Stimulated activated naive CD4-positive, alpha-beta T cell treated with Interleukin-2 at 50 U/mL for 16 hours (primary cell): Measurements from ENCODE around the gene CXCL17.

ENCODE experiments used
- DNase-seq: peaks from one replicate; lab custom pipeline; 2025; lab: John Stamatoyannopoulos, UW

The CXCL17 gene

DNA sequence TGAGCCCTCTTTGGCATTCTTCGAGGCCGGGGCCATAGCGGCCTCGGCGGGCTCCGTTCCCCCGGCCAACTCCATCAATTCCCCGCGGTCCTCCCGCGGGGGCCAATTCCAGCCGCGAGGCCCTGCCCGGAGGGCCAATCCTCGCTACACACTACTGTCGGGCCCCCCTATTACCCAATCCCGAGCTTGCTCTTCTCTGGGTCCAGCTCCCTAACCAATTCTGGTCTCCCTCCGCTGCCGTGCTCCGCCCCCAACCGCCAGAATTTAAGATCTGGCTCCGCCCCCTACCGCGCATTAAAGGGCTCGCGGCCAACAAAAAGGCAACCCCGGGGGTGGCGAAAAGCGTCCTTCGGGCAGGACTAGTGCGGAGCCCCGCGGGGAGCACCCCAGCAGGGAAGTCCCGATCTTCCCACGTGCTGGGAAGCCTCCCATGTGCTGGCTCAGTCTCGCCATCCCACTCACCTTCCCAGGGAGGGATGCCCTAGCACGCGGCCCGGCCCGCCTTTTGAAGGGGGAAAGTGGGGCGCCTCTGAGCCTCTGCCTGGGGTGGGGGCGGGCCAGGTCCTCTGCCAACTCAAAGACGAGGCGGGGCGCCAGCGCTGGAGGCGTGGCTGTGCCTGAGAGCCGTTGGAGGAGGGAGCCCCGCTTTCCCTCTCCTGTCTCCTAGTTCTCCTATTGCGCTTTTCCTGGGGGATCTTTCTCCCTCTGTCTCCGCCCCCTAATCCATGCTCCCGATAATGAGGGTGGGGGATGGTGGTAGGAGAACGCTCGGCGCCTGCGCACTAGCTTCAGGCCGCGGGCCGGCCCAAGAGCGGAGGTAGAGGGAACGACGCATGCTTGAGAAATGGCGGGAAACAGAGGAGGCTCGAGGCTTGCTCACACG, 19.0 kb downstream of the CXCL17 start:
- DNase-seq, result peak; percentile 93

DNA sequence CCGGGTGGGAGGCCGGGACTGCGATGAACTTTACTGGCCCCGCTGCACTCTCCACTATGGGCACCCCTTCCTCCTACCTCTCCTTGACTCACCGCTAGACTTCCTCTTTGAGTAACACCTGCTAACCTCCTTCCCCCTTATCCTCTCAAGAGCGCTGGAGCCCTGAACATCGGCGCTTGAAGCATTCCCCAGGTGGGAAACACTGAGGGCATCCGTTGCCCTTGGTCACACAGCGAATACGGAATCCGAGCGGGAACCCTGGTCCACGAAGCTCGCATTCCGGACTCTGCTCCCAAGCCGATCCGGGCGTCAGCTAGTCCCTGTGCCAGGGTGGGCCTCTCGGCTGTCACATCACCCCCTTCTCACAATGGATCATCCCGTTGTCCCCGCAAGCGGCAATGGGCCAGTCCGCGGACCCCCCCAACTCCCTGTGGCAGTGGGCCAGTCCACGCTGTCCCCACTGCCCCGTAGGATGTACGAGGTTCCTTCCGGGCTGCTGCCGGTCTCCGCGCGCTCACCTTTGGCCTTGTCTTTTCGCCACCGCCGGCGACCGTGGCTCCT, 19.8 kb downstream of the CXCL17 start:
- DNase-seq, result peak; percentile 49

DNA sequence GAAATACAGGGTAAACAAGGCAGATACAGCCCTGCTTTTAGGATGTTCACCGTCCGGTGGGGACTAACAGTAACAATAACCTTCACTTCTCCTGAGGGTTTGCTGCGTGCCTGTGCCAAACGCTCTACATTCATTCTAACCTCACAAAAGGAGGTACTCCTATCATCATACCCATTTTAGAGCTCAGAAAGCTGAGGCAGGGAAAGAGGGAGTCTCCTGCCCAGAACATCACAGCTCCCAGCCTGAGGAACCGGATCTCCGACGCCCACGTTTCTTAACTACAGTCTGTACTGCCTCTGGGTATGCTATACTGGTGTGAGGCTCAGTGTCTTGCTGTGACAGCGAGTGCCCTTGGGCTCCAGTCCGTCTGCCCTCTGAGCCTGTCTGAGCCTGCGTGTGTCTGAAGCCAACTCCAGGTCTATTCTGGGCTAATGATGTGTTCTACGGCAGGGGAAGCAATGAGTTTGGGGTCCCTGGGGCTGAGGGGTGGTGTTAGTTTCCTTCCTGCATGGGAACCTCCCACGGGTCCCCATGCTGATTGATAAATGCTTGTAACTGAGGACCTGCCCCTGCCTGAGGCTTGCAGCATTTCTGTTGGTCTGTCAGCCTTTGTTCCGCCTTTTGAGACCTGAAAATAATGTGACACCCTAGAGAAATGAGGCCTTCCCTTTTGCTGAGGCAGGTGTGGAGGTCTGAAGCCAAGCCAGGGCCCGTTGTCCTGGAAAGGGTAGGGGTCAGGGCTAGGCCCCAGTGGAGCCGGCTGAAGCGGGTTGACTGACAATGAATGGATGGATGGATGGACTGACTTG, 20.4 kb downstream of the CXCL17 start:
- DNase-seq, result no peak

DNA sequence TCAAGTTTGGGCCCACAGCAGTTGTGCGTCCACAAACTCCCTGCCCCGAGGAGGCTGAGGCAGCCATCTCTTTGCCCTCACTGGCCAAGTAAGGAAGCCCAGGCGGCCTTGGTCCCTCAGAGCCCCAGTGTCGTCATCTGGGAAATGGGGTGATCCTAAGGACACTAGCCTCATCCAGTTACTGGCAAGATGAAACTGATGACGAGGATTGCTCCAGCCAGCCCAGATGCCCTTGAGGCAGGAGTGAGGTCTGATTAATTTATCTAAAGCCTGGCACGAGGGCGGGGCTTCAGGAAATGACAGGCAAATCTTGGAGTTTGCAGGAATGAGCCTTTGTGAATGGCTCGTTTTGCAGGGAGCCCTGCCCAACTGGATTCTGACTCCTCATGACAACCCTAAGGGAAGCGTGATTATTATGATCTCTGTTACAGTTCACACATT, 21.1 kb downstream of the CXCL17 start:
- DNase-seq, result no peak

DNA sequence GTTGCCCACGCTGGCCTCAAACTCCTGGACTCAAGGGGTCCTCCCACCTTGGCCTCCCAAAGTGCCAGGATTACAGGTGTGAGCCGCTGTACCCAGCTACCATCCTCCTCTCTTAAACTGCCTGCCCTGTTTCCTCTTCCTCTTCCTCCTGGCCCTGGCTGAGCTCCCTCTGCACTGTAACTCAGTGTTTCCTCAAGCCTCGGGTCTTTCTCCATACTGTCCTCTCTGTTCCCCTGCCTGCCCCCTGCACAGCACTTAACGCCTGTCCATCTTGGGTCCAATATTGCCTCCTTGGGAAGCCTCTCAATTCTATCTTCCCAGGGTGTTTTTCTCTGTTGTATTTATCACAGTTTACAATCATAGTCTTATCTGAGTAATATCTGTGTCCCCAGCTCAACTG, 21.6 kb downstream of the CXCL17 start:
- DNase-seq, result no peak

DNA sequence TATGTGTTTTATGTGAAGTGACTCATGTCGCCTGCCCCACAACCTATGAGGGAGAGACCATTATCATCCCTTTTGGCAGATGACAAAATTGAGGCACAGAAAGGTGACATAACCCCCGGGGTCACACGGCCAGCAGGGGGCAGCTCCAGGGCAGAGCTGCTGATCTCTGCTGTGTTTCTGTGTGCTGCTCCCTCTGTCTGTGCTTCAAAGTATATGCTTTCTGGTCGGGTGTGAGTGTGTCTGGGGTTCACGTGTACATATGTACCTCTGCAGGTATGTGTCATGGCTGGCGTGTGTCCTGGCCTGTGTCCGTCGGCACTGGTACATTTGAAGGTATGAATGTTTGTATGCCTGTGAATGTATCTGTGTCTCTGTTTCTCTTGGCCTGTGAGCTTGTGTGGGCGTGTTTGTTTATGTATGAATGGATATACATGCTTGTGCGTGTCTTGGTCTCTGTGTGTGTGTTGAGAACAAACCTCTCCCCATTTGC, 22.6 kb downstream of the CXCL17 start:
- peak; percentile 80 for DNase-seq

DNA sequence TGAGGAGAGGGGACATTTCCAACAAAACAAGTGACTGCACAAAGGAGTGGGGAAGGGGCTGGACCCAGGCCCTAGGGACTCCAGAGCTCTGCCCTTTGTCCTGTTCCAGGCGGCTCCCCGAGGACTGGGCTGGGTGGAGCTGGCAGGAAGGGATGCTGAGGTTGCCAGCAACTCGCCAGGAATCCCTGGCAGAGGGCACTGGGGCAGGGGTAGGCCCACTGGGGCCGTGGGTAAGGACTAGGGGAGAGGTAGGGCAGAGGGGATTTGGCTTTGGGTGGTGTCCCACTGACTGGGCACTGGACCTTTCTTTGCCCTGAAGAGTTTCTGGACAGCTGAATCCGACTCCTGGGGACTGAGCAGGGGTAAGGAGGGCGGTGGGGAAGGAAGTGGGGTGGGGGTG, 23.4 kb downstream of the CXCL17 start:
- no peak for DNase-seq

DNA sequence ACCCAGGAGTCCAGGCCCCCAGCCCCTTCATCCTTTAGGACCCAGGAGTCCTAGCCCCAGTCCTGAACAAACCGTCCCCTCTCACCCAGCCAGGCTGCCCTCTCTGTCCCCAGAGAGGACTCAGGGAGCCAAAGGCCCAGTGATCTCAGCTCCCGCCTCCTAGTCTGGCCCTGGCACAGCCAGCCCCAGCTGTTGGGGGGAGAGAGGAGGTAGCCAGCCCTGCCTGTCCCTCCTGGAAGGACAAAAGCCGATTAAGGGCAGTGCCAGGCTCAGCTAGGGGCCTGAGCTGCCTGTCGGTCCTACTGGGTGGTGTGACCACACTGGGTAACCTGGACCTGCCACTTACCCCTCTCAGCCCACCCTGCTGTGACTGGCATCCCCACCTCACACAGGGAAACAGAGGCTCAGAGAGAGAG, 30.1 kb downstream of the CXCL17 start:
- DNase-seq, result no peak

DNA sequence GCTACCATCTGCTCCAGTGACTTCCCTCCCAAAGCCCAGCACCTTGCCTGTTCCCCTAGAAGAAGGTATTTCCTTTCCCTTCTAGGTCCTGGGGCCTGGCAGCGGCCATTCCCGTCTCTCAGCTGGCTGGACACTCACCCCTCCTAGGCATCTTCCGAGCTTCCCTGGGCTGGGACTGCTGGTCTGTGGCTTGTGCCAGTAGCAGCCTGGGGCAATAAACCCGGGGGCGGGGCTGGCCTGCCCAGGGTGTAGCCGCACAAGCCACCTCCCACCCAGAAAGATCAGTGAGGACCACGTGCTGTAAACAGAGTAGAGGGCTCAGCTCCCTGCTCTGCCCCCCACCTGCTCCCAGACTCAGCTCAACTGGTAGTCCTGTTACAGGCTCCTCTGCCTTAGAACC, 30.5 kb downstream of the CXCL17 start:
- no peak for DNase-seq

DNA sequence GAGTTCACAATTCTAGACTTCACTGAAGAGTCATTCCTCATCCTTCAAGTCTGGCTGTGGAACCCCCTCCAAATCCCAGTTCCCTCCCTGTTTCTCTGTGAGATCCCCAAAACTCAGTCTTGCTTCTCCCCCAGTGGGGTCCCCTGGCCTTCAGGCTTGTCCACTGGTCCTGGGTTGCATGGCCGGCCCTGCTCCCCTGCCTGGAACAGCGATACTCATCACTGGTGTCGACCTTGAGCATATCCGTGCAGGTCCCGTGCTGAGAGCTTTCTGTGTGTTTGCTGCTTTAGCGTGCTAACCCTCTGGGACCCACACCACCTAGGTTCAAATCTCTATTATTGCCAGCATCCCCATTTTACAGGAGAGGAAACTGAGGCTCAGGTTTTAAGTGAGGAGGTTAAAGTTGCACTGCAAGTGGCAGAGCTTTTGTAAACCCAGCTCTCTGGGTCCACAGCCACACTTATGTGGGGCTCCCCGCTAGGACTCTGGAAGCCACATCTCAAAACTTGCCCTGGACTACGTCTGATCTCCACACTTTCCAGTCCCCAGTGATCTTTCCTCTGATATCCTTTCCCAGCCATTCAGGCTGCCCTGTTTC, 31.1 kb downstream of the CXCL17 start:
- no peak for DNase-seq

DNA sequence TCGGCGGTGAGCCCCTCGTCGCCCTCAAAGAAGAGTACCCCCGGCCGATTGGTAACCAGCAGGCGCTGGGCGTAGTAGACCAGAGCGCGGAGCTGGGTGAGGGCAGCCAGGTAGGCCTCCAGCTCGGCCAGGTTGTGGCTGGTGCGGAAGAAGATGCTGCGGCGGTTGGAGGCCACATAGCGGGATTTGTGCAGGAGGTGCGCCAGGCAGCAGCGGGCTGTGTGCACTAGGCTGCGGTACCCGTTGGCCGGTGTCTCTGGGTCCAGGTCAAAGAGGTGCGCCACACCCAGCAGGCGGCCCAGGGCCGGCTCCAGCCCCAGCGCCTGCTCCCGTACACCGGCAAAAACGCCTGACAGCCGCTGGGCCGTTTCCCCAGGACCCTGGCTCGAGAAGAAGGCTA, 32.4 kb downstream of the CXCL17 start:
- DNase-seq, result no peak

DNA sequence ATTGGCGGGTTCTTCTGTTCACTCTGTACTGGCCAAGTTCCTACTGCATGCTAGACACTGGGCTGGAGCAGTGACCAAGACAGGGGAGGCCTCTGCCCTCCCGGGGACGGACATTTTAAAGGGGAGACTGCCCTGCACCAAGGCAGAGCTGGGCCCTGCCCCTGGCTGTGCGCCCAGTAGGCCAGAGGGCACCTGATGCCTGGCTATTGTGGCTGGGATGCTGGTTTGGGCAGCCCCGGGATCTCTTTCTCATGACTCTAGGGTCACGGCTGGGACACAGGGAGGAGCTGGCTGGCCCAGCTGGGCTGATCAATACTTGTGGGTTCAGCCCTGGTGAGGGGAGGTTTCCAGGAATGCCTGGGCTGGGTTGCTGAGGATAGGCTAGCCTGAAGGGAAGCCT, 33.3 kb downstream of the CXCL17 start:
- DNase-seq, result no peak

DNA sequence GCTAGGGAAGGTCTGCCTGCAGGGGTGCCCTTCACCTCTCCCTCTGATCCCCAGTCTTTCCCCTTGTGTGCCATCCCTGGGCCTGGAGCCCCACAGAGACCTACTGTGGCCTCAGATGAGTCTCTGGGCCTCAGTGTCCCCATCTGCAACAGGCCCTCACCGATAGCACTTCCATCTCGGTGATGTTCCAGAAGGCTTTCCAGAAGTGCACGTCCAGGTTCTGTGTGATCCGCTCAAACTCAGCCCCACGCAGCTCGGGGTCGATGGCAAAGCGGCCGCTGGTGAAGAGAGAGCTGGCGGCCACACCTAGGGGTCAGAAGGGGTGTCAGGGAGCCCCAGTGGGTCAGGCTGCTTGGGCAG, 35.0 kb downstream of the CXCL17 start:
- DNase-seq, result no peak

DNA sequence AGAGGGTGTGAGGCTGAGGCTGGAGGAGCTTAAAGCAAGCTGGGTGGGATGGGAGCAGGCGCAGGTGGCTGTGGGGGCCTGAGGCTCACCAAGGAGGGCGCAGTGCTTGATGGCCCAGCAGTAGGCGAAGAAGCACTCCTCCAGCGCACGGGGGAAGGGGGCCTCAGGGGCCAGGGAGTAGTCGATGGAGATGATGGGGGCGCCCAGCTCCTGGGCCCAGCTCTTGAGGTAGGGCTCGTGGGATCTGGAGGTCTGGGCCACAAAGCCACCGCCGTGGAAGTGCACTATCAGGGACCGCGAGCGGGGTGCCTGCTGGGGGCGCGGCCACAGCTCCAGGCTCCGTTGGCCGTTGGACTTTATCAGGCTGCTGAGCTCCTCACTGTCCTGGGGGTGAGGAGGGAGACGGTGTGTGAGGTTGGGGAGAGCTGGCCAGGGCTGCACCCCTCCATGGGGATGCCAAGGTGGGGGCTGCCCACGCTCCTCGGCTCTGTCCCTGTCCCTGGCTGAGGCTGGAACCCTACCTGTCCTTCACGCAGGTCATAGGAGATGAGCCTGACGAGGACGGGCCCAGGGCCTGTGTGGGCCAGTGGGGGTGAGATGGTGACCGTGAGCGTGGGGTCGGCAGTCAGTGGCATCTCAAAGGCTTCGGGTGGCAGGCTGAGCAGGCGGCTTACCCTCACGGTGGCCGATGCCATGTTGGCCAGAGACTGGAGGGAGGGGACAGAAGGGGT, 35.5 kb downstream of the CXCL17 start:
- DNase-seq, result no peak

DNA sequence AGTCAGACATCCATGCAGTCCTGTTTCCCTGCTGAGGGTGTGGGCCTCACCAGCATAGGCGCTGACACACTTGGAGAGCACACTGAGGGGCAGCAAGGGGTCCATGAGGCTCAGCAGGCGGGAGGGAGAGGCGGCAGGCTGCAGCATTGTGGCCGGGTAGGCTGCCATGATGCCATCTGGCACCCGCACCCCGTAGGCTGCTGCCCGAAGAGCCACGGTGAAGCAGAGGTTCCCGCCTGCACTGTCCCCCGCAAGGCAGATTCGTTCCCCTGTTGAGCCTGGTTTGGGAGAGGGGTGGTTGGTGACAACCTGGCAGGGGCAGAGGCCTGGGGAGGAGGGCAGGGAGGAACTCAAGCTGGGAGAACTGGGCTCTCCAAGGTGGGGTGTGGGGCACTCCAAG, 36.6 kb downstream of the CXCL17 start:
- DNase-seq, result no peak

DNA sequence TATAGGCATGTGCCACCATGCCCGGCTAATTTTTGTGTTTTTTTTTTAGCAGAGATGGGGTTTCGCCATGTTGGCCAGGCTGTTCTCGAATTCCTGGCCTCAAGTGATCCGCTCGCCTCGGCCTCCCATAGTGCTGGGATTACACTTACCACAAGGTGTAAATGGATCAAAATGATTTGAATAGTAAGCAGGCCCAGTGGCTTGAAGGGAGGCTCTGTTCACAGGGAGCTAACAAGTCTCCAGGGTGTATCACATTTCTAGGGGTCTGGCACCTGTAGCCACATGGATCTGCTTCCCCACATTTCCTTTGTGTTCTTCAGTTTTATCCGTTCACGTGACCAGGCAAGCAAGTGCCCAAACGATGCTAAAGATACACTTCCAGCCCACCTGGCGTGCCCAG, 39.2 kb downstream of the CXCL17 start:
- no peak for DNase-seq

DNA sequence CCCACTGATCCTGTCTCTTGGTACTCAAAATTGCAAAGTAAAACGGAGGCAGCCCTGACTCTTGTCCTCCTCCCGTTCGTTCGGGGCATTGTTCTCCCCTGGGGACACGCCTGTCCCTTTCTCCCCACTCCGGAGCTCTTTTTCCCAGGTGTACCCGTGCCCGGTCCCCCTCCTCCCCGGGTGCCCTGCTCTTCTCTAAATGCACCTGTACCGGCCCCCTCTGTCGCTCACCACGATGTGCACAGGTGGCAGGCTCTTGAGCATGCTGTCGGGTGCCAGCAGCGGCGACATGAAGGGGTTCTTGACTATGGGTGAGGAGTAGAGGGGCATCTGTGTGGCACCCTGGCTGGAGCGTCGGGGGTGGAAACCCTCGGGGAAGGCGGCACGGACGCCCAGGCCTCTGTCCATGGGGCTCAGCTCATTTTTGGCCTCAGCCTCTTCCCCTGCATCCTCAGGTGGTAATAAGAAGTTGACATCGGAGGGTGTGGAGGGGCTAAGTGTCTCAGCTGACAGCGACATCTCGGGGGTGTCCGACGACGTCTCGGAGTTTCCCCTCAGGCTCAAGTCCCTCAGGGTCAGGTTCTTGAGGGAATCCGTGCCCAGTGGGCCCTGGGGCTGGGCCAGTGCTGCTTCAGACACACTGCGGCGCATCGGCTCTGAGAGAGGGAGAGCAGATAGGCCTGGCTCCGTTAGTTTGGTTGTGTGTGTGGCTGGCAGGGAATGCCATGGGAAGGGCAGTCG, 40.2 kb downstream of the CXCL17 start:
- no peak for DNase-seq

DNA sequence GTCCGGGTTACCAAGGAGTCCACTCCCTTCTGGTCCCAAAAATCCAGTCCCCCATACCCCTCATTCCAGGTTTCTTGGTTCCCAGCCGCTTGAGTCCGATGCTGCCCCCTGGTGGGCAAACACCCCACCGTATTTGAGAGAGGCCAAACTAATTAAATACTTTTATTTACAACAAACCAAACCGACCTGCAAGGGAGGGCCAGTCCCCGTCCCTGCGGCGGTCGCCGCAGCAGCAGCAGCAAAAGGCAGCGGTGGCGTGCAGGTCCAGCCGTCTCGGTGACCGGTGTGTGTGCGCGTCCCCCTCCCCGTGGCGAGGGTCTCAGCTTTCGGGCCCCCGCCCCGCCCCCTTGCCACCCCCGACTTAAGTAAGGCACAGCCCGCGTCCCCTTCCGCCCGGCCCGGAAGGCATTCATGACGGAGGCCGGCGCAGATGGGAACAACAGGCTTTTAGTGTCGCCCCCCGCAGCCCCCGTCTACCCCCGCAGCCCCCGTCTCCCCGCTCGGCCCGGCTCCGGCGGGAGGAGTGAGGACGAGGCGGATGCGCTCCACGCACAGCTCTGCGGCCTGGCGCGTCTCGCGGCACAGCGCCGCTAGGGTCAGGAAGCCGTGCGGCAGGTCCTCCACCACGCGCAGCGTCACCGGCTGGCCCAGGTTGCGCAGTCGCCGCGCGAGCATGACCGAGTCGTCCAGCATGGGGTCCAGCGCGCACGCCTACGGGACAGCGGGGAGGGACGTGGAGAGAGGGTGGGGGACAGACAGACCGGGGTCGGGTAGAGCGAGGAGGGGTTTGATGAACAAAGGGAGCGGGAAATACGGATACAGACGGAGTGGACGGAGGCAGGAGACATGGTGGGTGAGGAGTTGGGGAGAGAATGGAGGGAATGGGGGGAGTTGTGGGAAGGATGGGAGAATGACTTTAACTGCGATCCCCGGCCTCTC, 41.1 kb downstream of the CXCL17 start:
- peak; percentile 65 for DNase-seq

DNA sequence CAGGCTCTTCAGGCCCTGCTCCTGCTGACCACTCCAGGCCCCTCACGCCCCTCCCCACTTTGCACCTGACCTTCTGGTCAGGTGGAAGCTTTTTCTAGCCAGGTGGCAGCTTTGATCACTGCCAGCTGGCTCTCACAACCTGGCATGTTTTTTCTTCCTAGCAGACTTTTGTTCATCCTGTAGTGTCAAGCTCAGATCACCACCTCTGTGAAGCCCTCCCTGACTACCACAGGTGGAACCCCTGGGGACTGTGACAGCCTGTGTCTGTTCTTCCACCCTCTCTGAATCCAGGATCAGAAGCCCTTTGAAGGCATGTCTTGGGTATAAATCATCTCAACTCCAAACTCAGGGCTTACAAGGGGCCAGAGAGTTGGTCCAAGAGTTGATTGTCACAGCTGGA, 42.3 kb downstream of the CXCL17 start:
- no peak for DNase-seq
